ENCODE data around the gene EFCAB8.

EFCAB8 gene

GRCh38 chr20:33009214-33010132 lies 150.8 kb downstream of the EFCAB8 start:
- DNase-seq = no peak

GRCh38 chr20:33010133-33010504 lies 151.4 kb downstream of the EFCAB8 start:
- no peak for DNase-seq

- DNase-seq = no peak
These were observed 152.1 kb downstream of the EFCAB8 start for GRCh38 chr20:33010674-33011449.
